OCI-LY7 (cell line): Measurements from ENCODE around the gene NCAPH2. TPM values are rescaled to one million over a fixed set of nuclear protein-coding genes. Genes with fewer than 3 reads are reported as not detected.

Experiments
- BruUV-seq: library from RNA; stranded (reverse); fragments of 400-500 nt; replicated peaks from 2 replicates; lab custom pipeline; 2021; lab: Mats Ljungman, UMichigan
- CTCF ChIA-PET: fragments of 300-600 bp; sonication (Branson Sonifier 250); formaldehyde crosslinking; loops from one replicate; lab custom pipeline; 2022; ENCODE audit warnings: antibody characterized with exemption; ENCODE audit not compliant: unreplicated experiment; lab: Charles Lee
- POLR2A ChIA-PET: fragments of 300-600 bp; sonication (Branson Sonifier 250); formaldehyde crosslinking; loops from one replicate; lab custom pipeline; 2022; ENCODE audit warnings: antibody characterized with exemption; lab: Charles Lee
- DNase-seq: peaks from one replicate; pipeline ENCODE4 v3.0.0-alpha.2; 2015; ENCODE audit warnings: low spot score
- H2AFZ ChIP-seq: fragments of 200-600 bp; sonication (generic), shearing (Covaris generic); 2 replicates; pipeline ENCODE4 v1.6.1; 2014; ENCODE audit warnings: mild to moderate bottlenecking, antibody characterized with exemption, low read length, moderate library complexity
- H3K27ac ChIP-seq: fragments of 200-600 bp; sonication (generic); 2 replicates; pipeline ENCODE4 v1.5.1; 2014; ENCODE audit warnings: mixed run types, low read depth, mild to moderate bottlenecking, moderate library complexity, low read length, inconsistent platforms; ENCODE audit not compliant: poor library complexity, severe bottlenecking
- H3K36me3 ChIP-seq: fragments of 200-600 bp; sonication (generic); 2 replicates; pipeline ENCODE4 v1.6.1; 2014; ENCODE audit warnings: mild to moderate bottlenecking, antibody characterized with exemption, low read length, moderate library complexity, mixed read lengths; ENCODE audit not compliant: insufficient read depth
- H3K4me1 ChIP-seq: fragments of 200-600 bp; sonication (generic); 2 replicates; pipeline ENCODE4 v1.5.1; 2014; ENCODE audit warnings: mild to moderate bottlenecking, low read length; ENCODE audit not compliant: insufficient read depth, poor library complexity, severe bottlenecking
- H3K4me2 ChIP-seq: fragments of 200-600 bp; sonication (generic); 2 replicates; pipeline ENCODE4 v1.6.1; 2014; ENCODE audit warnings: mild to moderate bottlenecking, low read length
- H3K4me3 ChIP-seq: fragments of 200-600 bp; sonication (generic); 2 replicates; pipeline ENCODE4 v1.5.1; 2014; ENCODE audit warnings: mild to moderate bottlenecking, low read depth, low read length; ENCODE audit not compliant: poor library complexity, severe bottlenecking
- H3K79me2 ChIP-seq: fragments of 200-600 bp; sonication (generic); 2 replicates; pipeline ENCODE4 v1.6.1; 2016; ENCODE audit warnings: low read depth, mild to moderate bottlenecking, low read length, moderate library complexity, mixed read lengths; ENCODE audit not compliant: insufficient read depth
- H3K9me2 ChIP-seq: fragments of 200-600 bp; sonication (generic); 2 replicates; pipeline ENCODE4 v1.6.1; 2016; ENCODE audit warnings: mild to moderate bottlenecking, low read length, mixed read lengths; ENCODE audit not compliant: insufficient read depth
- H3K9me3 ChIP-seq: fragments of 200-600 bp; sonication (generic); 2 replicates; pipeline ENCODE4 v1.6.1; 2014; ENCODE audit warnings: mild to moderate bottlenecking, mixed run types, low read length, mixed read lengths
- H4K20me1 ChIP-seq: fragments of 200-600 bp; sonication (generic); 2 replicates; pipeline ENCODE4 v1.6.1; 2014; ENCODE audit warnings: mild to moderate bottlenecking, antibody characterized with exemption, low read length, moderate library complexity, mixed read lengths; ENCODE audit not compliant: insufficient read depth
- CTCF ChIP-seq: fragments of 200-600 bp; sonication (generic); conservative IDR thresholded peaks from 2 replicates; pipeline ENCODE4 v1.5.1; 2014; ENCODE audit warnings: mild to moderate bottlenecking, antibody characterized with exemption, low read length, moderate library complexity, mixed read lengths
- EZH2phosphoT487 ChIP-seq: fragments of 200-600 bp; sonication (generic); IDR thresholded peaks from 2 replicates; pipeline ENCODE4 v1.6.1; 2018; ENCODE audit warnings: low read depth, borderline replicate concordance, mild to moderate bottlenecking, mixed run types, antibody characterized with exemption, low read length, moderate library complexity, mixed read lengths
- intact Hi-C: fragments of 100-400 bp; cut with micrococcal nuclease; formaldehyde crosslinking; loops from one replicate; pipeline ENCODE4 v1.10.0; 2022; ENCODE audit not compliant: unreplicated experiment
- total RNA-seq, 2 experiments: library from RNA; depleted of rRNA in 1 of 2; stranded (reverse); fragments of >200 nt in 1 of 2; shearing (Covaris generic) in 1 of 2; gene quantifications; 2 replicates each; pipeline ENCODE4 v1.2.3, GENCODE V29; 2014 to 2022

The NCAPH2 gene
- total RNA-seq, 2 experiments from 2014 or later: 126 to 129 TPM

- no peak for DNase-seq
- no peak overlapping the region for H3K4me2 ChIP-seq
- H3K4me3 ChIP-seq: no peak overlapping the region
- no peak overlapping the region for H2AFZ ChIP-seq
- H4K20me1 ChIP-seq: no peaks in the 10 kb centered on the region
- H3K9me2 ChIP-seq: no peaks in the 10 kb centered on the region
- intact Hi-C loops: no loop called here
- H3K36me3 ChIP-seq: peaks cover 67% of the 10 kb centered on the region
- ChIA-PET POLR2A (no interaction called here), CTCF (interaction anchor here (0.6 kb wide), 1 partner anchor 52 kb away, joined by 3 read pairs; no protein-coding TSS in a partner anchor)
- H3K79me2 ChIP-seq: no peaks in the 10 kb centered on the region
- no peaks in the 10 kb centered on the region for H3K9me3 ChIP-seq
- no peak for TF ChIP-seq EZH2phosphoT487
- no peak for TF ChIP-seq CTCF
- no peak overlapping the region for H3K27ac ChIP-seq
- peaks cover 26% of the 10 kb centered on the region for H3K4me1 ChIP-seq
- BruUV-seq: no TSS peak
Measured at GRCh38 chr22:50569041-50569459, 61.0 kb downstream of the NCAPH2 start.

- peaks cover 26% of the 10 kb centered on the region for H3K4me1 ChIP-seq
- BruUV-seq: no TSS peak
- DNase-seq: peak; percentile 67
- no peaks in the 10 kb centered on the region for H4K20me1 ChIP-seq
- no peaks in the 10 kb centered on the region for H3K9me3 ChIP-seq
- peaks cover 72% of the 10 kb centered on the region for H3K36me3 ChIP-seq
- POLR2A ChIA-PET: interaction anchor here (0.7 kb wide), 1 partner anchor 37 kb away, joined by 3 read pairs; no protein-coding TSS in a partner anchor
- H3K79me2 ChIP-seq: no peaks in the 10 kb centered on the region
- CTCF ChIA-PET: no interaction called here
- intact Hi-C loops: no loop called here
- H3K27ac ChIP-seq: peak overlapping the region; percentile 29
- TF ChIP-seq CTCF (no peak), EZH2phosphoT487 (no peak)
- H2AFZ ChIP-seq: no peak overlapping the region
- peak overlapping the region; percentile 47 for H3K4me2 ChIP-seq
- H3K4me3 ChIP-seq: no peak overlapping the region
- no peaks in the 10 kb centered on the region for H3K9me2 ChIP-seq
Measured at GRCh38 chr22:50569896-50570535, 62.0 kb downstream of the NCAPH2 start.

GRCh38 chr22:50570861-50571260, 62.8 kb downstream of the NCAPH2 start:
- Histone ChIP-seq H4K20me1 (no peaks in the 10 kb centered on the region), H3K9me3 (no peaks in the 10 kb centered on the region), H3K4me2 (peak overlapping the region; percentile 47), H3K4me3 (no peak overlapping the region), H3K4me1 (peaks cover 26% of the 10 kb centered on the region), H3K27ac (no peak overlapping the region), H3K36me3 (peaks cover 81% of the 10 kb centered on the region), H3K79me2 (no peaks in the 10 kb centered on the region), H3K9me2 (no peaks in the 10 kb centered on the region), H2AFZ (no peak overlapping the region)
- DNase-seq: no peak
- ChIA-PET POLR2A (no interaction called here), CTCF (no interaction called here)
- TF ChIP-seq CTCF (no peak), EZH2phosphoT487 (no peak)
- no TSS peak for BruUV-seq
- intact Hi-C loops: no loop called here
